HepG2 (cell line): ENCODE results near the gene MKNK1. TPM values are rescaled to one million over a fixed set of nuclear protein-coding genes. Genes with fewer than 3 reads are reported as not detected.

Experiments used
- ATAC-seq: fragments of 200-7000 bp; cut with Tn5 transposase; 3 replicates; pipeline ENCODE4 v1.9.1; 2020; ENCODE audit warnings: mild to moderate bottlenecking, moderate library complexity
- BruUV-seq: library from RNA; stranded (reverse); fragments of 400-500 nt; replicated peaks from 2 replicates; lab custom pipeline; 2021; lab: Mats Ljungman, UMichigan
- CTCF ChIA-PET: fragments of 300-600 bp; formaldehyde crosslinking; extraction: SDS; loops from one replicate; lab custom pipeline; 2021; ENCODE audit warnings: low total read pairs, inconsistent platforms, low intra/inter-chr PET ratio; lab: Yijun Ruan, JAX
- POLR2A ChIA-PET: fragments of 350-600 bp; sonication (Branson Sonifier 250); formaldehyde crosslinking; loops from one replicate; lab custom pipeline; 2020; ENCODE audit warnings: antibody characterized with exemption, inconsistent platforms; lab: Yijun Ruan, JAX
- DNase-seq: peaks from one replicate; pipeline ENCODE4 v3.0.0-alpha.2; 2015; ENCODE audit warnings: low spot score
- FAIRE-seq: peaks from 3 replicates; lab custom pipeline; 2011; peaks lifted over from hg19 to GRCh38; lab: Jason Lieb, UNC
- H2AFZ ChIP-seq: one replicate; pipeline ENCODE4 v1.6.1; 2011; ENCODE audit warnings: low read length, inconsistent platforms
- H3K27ac ChIP-seq: fragments of 300-600 bp; 3 replicates; pipeline ENCODE4 v1.8.0; 2011; ENCODE audit warnings: mixed run types, mild to moderate bottlenecking, mixed read lengths, low read length, inconsistent platforms; ENCODE audit not compliant: insufficient read depth; ENCODE audit errors: extremely low read length
- H3K27me3 ChIP-seq, 2 experiments: fragments of 200-600 bp in 1 of 2; 2 replicates in 1 of 2; 3 replicates in 1 of 2; pipeline versions ENCODE4 v1.6.0 to v1.8.0; 2011; ENCODE audit warnings: low read length in 2 of 2, mild to moderate bottlenecking in 2 of 2, moderate library complexity in 2 of 2, inconsistent platforms in 1 of 2; ENCODE audit not compliant: insufficient read depth in 2 of 2, control insufficient read depth in 1 of 2
- H3K36me3 ChIP-seq, 2 experiments: fragments of 200-600 bp in 1 of 2; replicated peaks in 1 of 2; 2 replicates in 1 of 2; 3 replicates in 1 of 2; pipeline versions ENCODE4 v1.5.1 to v1.8.0; 2011; ENCODE audit warnings: low read length in 2 of 2, inconsistent platforms in 1 of 2; ENCODE audit not compliant: insufficient read depth in 2 of 2, control insufficient read depth in 1 of 2
- H3K4me1 ChIP-seq: 2 replicates; pipeline ENCODE4 v1.5.1; 2012; ENCODE audit warnings: low read length, inconsistent platforms; ENCODE audit not compliant: insufficient read depth
- H3K4me2 ChIP-seq: 2 replicates; pipeline ENCODE4 v1.6.0; 2011; ENCODE audit warnings: low read depth, low read length, inconsistent platforms
- H3K4me3 ChIP-seq, 3 experiments: fragments of 200-600 bp in 1 of 3; sonication (generic), shearing (Covaris generic) in 1 of 3; replicated peaks in 1 of 3; 2 replicates each; pipeline ENCODE4 v1.5.1; 2011 to 2016; ENCODE audit warnings: low read length in 3 of 3, inconsistent platforms in 2 of 3, low read depth in 2 of 3, mild to moderate bottlenecking in 2 of 3, control low read depth in 1 of 3, mixed read lengths in 1 of 3; ENCODE audit not compliant: insufficient read depth in 1 of 3
- H3K79me2 ChIP-seq: one replicate; pipeline ENCODE4 v1.6.1; 2011; ENCODE audit warnings: low read length, inconsistent platforms; ENCODE audit not compliant: insufficient read depth
- H3K9ac ChIP-seq: 2 replicates; pipeline ENCODE4 v1.6.0; 2011; ENCODE audit warnings: mild to moderate bottlenecking, low read depth, low read length, inconsistent platforms; ENCODE audit not compliant: insufficient read depth
- H3K9me3 ChIP-seq: 2 replicates; pipeline ENCODE4 v1.5.1; 2012; ENCODE audit warnings: mild to moderate bottlenecking, low read length
- H4K20me1 ChIP-seq: 2 replicates; pipeline ENCODE4 v1.6.0; 2011; ENCODE audit warnings: inconsistent platforms, mild to moderate bottlenecking, low read length, moderate library complexity; ENCODE audit not compliant: insufficient read depth
- ARNT ChIP-seq: fragments of 450-650 bp; IDR thresholded peaks from 2 replicates; pipeline ENCODE4 v1.6.1; 2017
- ELK4 ChIP-seq: sonication (generic); formaldehyde crosslinking; IDR thresholded peaks from 2 replicates; pipeline ENCODE4 v1.9.0; 2021; ENCODE audit warnings: missing genetic modification reagents, borderline replicate concordance
- HNRNPH1 ChIP-seq: fragments of 200-400 bp; formaldehyde crosslinking; optimal IDR thresholded peaks from 2 replicates; pipeline ENCODE3; 2017; ENCODE audit warnings: mild to moderate bottlenecking, low read depth, low read length
- IRF1 ChIP-seq: sonication (generic); formaldehyde crosslinking; IDR thresholded peaks from 2 replicates; pipeline ENCODE4 v1.4.0; 2020; ENCODE audit warnings: low read depth, mild to moderate bottlenecking, missing genetic modification reagents
- MLX ChIP-seq: IDR thresholded peaks from 2 replicates; pipeline ENCODE4 v1.6.1; 2016
- PAX8 ChIP-seq: sonication (generic); formaldehyde crosslinking; IDR thresholded peaks from 2 replicates; pipeline ENCODE4 v1.8.0; 2022; ENCODE audit warnings: mild to moderate bottlenecking, missing genetic modification reagents, borderline replicate concordance
- ZBTB3 ChIP-seq: sonication (generic); formaldehyde crosslinking; IDR thresholded peaks from 2 replicates; pipeline ENCODE4 v1.4.0; 2020; ENCODE audit warnings: low read depth, mild to moderate bottlenecking, moderate library complexity, missing genetic modification reagents, borderline replicate concordance
- ZNF256 ChIP-seq: sonication (generic); formaldehyde crosslinking; conservative IDR thresholded peaks from 2 replicates; pipeline ENCODE4 v1.4.0; 2020; ENCODE audit warnings: missing genetic modification reagents
- ZNF367 ChIP-seq: sonication (generic); formaldehyde crosslinking; IDR thresholded peaks from 2 replicates; pipeline ENCODE4 v1.4.0; 2020; ENCODE audit warnings: missing genetic modification reagents, borderline replicate concordance
- WGBS: methylation state at CpG from one replicate; pipeline ENCODE4 v1.1.6; 2017; ENCODE audit warnings: low lambda C conversion rate; 5-methylcytosine and 5-hydroxymethylcytosine counted together
- in situ Hi-C: cut with HindIII; loops from 2 replicates; pipeline ENCODE4 v1.10.0; 2017; ENCODE audit warnings: low pct_unique_long_range_greater_than_20kb; ENCODE audit not compliant: extremely low pct_ligation_motif_present
- intact Hi-C: fragments of 100-400 bp; cut with micrococcal nuclease; formaldehyde crosslinking; loops from one replicate; pipeline ENCODE4 v1.10.0; 2022; ENCODE audit not compliant: unreplicated experiment
- polyA plus RNA-seq, 8 experiments: library from polyadenylated mRNA; depleted of rRNA in 3 of 8; stranded (reverse) in 7 of 8; unstranded in 1 of 8; fragments of >200 nt; fragmentation: Illumina TruSeq in 4 of 8; extraction: Trizol in 4 of 8; gene quantifications; 2 replicates each; pipeline versions ENCODE4 v1.2.1 to v1.2.3, GENCODE V29; 2011 to 2016; ENCODE audit warnings: low read depth in 4 of 8, missing spikeins in 1 of 8, mixed read lengths in 1 of 8; ENCODE audit not compliant: insufficient read depth in 1 of 8
- total RNA-seq, 5 experiments: library from RNA; depleted of rRNA; stranded (reverse); fragments of >200 nt; fragmentation: Illumina TruSeq; extraction: Trizol; gene quantifications; 2 replicates each; pipeline ENCODE4 v1.2.3, GENCODE V29; 2016; ENCODE audit warnings: low read depth in 1 of 5

MKNK1 gene
- total and polyA plus RNA-seq, 2 of the 13 experiments (the other 11 are each of a cell fraction or from before 2014, with no cell fraction given), result 18.5 to 24.1 TPM

DNA sequence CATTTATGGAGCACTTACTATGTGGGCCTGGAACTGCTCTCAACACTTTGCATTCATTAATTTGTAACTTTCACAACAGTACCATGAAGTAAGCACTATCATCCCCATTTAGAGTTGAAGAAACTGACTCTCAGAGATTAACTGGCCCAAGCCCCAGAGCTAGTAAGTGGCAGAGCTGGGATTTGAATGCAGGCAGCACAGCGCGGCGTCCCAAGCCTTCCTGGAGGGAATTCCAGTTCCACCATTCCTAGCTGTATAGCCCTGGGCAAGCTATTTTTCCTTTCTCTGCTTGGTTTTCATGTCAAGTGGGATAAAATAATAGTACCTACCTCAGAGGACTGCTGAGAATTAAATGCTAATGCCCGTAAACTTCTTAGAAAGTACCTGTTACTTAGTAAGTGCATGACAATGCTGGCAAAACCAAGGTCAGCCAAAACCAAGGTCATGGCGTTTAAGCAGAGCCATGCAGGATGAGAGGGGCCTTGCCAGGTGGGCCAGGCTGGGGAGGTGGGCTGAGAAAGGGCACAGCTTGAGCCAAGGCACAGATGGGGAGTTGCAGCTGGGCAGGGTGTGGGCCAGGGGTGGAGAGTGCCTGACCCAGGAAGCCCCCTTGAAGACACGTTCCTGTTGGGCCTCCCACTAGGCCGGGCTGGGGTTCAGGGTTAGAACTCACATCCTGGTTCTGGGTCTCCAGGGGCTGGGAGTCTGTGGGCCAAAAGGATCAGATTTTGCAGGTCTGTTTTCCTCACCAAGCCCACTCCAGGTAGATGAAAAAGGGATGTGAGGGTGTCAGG lies 48.0 kb downstream of the MKNK1 start:
- Histone ChIP-seq H3K9ac (no peak overlapping the region), H3K36me3 (peaks cover 1 to 3% of the 10 kb centered on the region in 2 experiments; a peak in 2 of 5 replicates), H2AFZ (no peak overlapping the region), H3K27me3 (peaks cover 0 to 6% of the 10 kb centered on the region in 2 experiments; a peak in 1 of 5 replicates), H3K4me3 (no peak overlapping the region), H4K20me1 (no peaks in the 10 kb centered on the region), H3K4me2 (no peak overlapping the region), H3K79me2 (no peaks in the 10 kb centered on the region), H3K4me1 (peaks cover 11% of the 10 kb centered on the region; the same call in 1 of the 2 replicates), H3K27ac (no peak overlapping the region), H3K9me3 (no peaks in the 10 kb centered on the region)
- POLR2A ChIA-PET, result no interaction called here
- CTCF ChIA-PET, result no interaction called here
- no peak for FAIRE-seq
- in situ Hi-C loops, result no loop called here
- 80% methylated on average over 7 of the region's 7 CpGs for WGBS
- TF ChIP-seq ZNF367 (CRISPR knock-in tag) (no peak), MLX (CRISPR knock-in tag) (no peak), ELK4 (CRISPR knock-in tag) (no peak), PAX8 (CRISPR knock-in tag) (no peak), IRF1 (CRISPR knock-in tag) (no peak), ARNT (no peak), ZBTB3 (CRISPR knock-in tag) (no peak), ZNF256 (CRISPR knock-in tag) (no peak), HNRNPH1 (no peak)
- no peak for ATAC-seq
- no TSS peak for BruUV-seq
- intact Hi-C loops, result loop anchor here (10.0 kb wide), 1 partner anchor 169 kb away; no protein-coding TSS in a partner anchor
- DNase-seq, result no peak
